GM20000 (cell line): ENCODE measurements around the gene KREMEN1.

Experiments
- DNase-seq: peaks from one replicate; pipeline ENCODE4 v3.0.0; 2012; ENCODE audit warnings: low spot score
- TF ChIP-seq, protein P1 (sequence below): IDR thresholded peaks from 2 replicates; pipeline ENCODE4 v1.5.1; 2012; ENCODE audit warnings: mild to moderate bottlenecking, control low read depth; ENCODE audit errors: extremely low read depth, missing control alignments

The KREMEN1 gene

DNA sequence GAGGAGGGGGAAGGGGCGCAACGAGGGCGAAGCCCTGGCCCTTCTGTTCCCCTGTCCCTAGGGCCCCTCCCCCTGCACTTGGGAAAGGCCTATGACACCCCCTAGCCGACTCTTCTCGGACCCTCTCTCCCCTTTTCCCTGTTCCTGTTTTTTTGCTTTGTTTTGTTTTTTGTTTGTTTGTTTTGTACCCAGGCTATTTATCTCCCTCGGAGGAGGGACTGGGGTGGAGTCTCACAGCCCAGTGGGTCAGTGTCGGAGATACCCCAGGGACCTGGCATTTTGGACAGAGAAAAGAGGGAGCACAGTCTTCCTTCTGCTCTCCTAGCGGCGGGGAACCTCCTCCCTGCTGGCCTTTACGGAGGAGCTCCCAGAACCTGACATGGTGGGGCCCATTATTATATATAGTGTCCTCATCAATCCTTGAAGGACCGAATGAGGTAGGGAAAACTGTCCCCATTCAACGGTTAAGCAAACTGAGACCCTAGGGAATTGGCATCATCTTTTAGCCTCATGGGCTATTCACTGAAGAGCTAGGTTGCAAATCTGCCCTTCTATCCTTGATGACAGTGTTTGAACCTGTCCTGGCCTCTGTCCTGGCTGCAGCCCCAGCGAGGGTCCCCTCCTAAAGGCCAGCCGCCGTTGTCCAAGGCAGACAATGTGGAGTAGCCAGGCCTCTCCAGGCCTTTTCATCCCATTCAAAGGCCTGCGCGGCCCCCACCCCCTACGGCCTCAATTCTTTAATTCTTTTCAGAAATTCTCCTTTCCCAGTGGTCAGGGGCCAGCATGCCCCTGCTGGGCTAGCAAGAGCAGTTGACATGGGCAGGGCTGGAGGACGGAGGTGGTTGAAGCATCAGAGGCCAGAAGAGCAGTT lies 133.8 kb downstream of the KREMEN1 start:
- TF ChIP-seq, protein P1, sequence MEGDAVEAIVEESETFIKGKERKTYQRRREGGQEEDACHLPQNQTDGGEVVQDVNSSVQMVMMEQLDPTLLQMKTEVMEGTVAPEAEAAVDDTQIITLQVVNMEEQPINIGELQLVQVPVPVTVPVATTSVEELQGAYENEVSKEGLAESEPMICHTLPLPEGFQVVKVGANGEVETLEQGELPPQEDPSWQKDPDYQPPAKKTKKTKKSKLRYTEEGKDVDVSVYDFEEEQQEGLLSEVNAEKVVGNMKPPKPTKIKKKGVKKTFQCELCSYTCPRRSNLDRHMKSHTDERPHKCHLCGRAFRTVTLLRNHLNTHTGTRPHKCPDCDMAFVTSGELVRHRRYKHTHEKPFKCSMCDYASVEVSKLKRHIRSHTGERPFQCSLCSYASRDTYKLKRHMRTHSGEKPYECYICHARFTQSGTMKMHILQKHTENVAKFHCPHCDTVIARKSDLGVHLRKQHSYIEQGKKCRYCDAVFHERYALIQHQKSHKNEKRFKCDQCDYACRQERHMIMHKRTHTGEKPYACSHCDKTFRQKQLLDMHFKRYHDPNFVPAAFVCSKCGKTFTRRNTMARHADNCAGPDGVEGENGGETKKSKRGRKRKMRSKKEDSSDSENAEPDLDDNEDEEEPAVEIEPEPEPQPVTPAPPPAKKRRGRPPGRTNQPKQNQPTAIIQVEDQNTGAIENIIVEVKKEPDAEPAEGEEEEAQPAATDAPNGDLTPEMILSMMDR: no peak
- no peak for DNase-seq

DNA sequence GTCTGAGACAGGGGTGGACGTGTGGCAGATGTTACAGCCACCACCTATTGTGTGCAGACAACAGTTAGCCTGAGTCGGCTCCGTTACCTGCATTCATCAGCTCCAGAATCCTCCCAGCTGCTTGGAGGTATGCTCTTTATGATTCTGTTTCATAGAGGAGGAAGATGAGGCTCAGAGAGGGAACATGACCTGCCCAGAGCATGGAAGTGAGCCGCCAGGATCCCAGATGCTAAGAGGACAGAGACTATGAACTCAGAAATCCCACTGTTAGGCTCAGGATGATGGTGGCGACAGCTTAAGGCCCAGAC lies 134.4 kb downstream of the KREMEN1 start:
- TF ChIP-seq, protein P1: no peak
- DNase-seq: no peak

DNA sequence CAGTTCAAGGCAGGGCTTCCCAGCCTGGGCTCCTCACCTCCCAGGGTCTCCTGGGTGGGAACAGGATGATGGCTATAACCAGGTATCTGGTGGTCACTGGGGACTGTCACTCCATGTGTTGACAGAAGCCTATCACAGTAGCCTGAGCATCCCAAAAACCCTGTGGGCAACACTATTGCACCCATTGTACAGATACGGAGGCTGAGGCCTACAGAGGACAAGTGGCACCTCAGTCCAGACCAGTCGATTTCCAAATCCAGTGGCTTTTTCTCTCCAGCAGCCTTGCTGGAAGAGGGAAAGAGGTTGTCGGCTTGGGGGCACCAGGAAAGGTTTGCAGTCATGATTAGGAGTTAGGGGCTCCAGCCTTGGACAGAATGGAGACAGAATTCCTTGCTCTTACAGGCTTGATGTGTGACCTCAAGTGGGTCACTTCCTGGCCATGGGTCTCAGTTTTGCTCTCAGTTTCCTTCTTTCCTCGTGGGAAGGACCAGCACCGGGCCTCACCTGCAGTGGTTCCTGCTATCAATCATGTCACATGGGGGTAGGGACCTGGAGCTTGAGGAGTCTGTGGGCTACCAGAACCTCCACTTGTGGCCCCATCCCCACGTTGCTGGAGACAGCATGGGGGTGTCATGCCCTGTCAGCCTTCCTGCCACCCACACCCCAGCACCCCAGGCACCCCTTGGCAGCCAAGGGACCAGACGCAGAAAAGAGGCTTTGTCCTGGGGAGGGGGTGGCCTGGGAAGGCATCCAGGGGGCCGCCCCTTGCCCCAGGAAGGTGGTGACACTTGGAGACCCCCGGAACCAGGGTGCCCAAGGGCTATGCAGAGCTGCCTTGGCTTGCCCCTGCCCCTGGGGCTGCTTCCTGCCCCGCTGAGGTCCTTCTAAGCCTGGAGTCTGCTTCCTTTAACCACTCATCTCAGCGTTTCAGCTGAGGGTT lies 135.0 kb downstream of the KREMEN1 start:
- no peak for DNase-seq
- TF ChIP-seq, protein P1: no peak

DNA sequence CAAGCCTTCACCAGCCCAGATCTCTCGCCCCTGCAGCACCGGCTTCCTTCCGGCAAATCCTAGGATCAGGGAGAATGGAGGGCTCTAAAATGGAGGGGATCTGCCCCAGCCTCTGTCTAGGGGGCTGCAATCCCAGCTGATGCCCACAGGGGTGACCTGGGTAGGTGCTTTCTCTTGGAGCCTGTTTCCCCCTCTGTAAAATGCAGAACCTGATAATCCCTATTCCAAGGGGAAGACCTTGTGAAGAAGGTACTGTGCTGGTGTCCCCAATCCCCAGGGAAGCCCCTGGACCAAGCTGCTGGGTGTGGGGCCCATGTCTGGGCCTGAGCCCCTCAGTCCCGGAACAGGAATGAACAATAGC lies 135.6 kb downstream of the KREMEN1 start:
- no peak for DNase-seq
- TF ChIP-seq, protein P1: no peak

DNA sequence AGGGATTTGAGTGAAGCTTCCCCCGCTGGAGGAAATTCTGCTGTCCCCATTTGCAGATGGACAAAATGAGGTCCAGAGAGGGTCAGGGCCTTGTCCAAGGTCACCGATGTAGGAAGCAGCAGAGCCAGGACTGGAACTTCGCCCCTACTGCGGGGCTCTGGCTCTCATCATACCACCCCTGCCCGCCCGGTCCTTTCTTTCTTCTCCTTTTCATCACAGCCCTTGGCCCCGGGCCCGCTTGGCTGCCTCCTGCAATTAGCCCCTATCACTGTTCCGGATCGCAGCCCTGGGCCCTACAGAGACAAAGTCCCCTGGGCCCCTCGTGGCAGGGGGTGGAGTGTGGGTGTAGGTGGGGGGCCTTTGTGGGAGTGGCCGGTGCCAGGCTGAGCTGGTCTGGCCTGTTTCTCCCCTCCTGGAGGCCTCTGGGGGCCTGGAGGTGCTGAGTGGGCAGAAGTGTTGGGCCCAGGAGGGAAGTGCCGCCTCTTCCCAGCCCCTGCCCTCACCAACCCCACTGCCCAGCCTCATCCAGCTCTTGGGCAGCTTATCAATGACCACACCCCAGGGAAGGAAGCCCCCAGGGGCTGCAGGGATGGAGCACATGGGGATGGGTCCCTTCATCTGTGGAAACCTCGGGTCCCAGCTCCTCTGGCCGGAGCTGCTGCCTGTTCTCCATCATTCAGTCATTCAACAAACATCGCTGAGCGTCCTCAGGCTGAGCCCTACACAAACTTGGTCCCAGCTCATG lies 136.2 kb downstream of the KREMEN1 start:
- TF ChIP-seq, protein P1: no peak
- DNase-seq: no peak

DNA sequence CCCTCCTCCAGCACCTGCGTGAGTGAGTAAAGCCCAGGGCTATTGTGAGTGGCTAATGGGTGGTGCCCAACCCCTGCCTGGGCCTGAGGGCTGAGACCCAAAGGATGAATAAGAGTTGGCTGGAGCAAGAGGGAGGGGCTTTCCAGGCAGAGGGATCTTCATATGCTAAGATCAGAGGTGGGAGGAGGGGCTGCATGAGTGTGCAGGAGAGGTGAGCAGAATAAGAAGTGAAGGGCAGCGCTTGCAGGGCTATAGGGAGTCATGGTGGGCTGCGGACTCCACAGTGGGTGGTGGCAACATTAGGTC lies 136.7 kb downstream of the KREMEN1 start:
- TF ChIP-seq, protein P1: no peak
- DNase-seq: no peak
